Activated gamma-delta T cell treated with Interleukin-2 at 50 U/mL for 16 hours (primary cell): ENCODE data around the gene ZNF654.
"Not testable (repeated sequence)": the region's sequence is repeated elsewhere in the genome, so short reads cannot be mapped to it uniquely, and the experiment has no call there.

Experiments
- DNase-seq: peaks from one replicate; pipeline ENCODE4 v3.0.0-alpha.2; 2020

The ZNF654 gene

GRCh38 chr3:88148651-88149050 is 89.6 kb downstream of the ZNF654 start:
- DNase-seq, result no peak

DNA sequence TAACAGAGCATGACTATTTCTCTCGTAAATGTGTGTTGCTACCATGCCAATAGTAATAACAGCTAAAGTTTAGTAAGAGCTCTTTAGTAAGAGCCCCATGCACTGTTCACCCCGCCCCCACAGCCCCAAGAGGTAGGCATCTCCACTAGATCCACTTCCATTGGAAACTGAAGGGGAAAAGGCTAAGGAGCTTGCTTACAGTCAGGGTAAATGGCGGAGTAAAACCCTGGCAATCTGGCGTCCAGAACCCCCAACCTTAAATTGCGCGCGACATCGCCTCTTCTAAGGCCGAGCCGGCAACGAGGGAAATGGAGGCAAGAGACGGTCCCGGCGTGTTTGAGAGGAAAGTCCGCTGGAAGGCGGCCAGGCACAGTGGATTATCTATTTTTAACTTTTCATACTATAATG is 90.0 kb downstream of the ZNF654 start:
- DNase-seq, result no peak

- peak; percentile 71 for DNase-seq
Observed at GRCh38 chr3:88149509-88150362, 90.7 kb downstream of the ZNF654 start, which contains the start of gene C3orf38. C3orf38 (plus strand) TSS chr3:88149959; CDS start chr3:88150053, 94 bp downstream.

- no peak for DNase-seq
Observed at GRCh38 chr3:88150371-88150770, 91.3 kb downstream of the ZNF654 start.

GRCh38 chr3:88150806-88151205 is 91.8 kb downstream of the ZNF654 start:
- no peak for DNase-seq

GRCh38 chr3:88151358-88151757 is 92.3 kb downstream of the ZNF654 start:
- no peak for DNase-seq

- no peak for DNase-seq
Observed at GRCh38 chr3:88152841-88153240, 93.8 kb downstream of the ZNF654 start.

DNA sequence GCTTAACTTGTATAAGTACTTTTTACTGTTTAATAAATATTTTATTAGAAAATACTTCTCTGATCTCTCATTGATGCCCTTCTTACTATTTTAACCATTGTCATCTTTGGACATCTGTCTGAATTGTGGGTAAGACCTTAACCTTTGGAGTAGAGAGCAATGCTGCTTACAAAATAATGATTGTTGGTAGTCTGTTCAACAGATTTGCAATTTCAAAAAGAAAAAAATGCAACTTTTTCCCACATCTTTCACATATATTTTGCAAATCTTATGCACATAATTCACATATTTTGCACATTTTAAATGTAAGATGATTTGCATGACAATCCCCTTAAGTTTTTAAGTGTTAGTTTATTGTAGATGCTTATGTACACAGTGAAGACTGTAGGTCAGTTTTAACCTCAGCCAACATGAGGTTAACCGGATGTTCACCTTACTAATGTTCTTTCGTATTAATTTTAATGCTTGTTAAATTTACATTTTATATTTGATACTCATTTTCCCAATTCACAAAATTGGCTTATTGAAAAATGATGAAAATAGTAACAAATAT is 107.4 kb downstream of the ZNF654 start:
- no peak for DNase-seq

DNA sequence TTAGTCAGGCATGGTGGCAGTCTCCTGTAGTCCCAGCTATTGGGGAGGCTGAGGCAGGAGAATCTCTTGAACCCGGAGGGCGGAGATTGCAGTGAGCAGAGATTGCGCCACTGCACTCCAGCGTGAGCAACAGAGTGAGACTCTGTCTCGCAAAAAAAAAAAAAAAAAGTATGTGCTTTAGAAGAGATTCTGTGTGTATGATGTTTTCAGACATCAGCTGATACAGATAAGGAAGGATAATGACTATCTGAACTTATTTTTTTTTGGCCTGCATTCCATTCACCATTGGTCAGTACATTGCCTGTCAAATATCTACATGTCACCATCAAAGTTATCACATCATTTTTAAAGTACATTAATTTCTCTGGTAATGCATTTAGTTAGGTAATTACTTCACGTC is 108.1 kb downstream of the ZNF654 start:
- no peak for DNase-seq

DNA sequence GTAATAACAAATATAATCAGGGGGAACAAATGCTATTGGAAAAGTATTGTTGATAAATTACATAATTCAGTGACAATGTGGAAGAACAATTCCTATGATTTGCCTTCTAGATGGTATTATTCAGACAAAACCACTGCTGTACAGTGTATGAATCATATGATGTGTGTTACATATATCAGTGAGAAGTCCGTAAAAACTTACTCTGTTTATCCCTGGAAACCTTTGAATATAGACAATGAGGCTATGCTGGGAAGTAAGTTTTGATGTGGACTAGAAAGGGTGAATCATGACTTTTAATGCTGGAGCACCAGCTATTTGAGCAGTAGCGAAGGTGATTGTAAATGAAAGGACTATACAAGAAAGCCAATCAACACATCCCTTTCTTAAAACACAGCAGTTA is 108.6 kb downstream of the ZNF654 start:
- DNase-seq, result no peak

DNA sequence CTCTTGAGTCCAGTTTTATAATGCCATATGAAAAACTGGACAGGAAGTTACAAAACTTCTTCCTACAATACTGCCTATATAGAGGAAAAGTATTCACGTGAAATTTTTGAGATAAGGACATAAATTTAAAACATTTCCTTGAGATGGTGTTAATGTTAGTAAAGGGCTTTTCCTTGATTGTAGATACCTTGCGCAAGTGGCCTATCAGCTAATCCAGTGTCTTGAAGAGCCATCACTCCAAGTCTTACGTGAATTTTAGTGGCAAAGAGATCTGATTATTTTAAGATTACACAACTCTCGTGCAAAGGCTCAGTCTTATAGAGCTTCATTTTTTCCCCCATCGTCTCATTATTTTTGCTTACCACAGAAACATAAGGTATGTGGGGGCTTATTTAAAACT is 109.1 kb downstream of the ZNF654 start:
- no peak for DNase-seq

- peak; percentile 15 for DNase-seq
Observed at GRCh38 chr3:88180398-88180999, 121.4 kb downstream of the ZNF654 start.

GRCh38 chr3:88182165-88182918 is 123.3 kb downstream of the ZNF654 start:
- DNase-seq, result not testable (repeated sequence)

DNA sequence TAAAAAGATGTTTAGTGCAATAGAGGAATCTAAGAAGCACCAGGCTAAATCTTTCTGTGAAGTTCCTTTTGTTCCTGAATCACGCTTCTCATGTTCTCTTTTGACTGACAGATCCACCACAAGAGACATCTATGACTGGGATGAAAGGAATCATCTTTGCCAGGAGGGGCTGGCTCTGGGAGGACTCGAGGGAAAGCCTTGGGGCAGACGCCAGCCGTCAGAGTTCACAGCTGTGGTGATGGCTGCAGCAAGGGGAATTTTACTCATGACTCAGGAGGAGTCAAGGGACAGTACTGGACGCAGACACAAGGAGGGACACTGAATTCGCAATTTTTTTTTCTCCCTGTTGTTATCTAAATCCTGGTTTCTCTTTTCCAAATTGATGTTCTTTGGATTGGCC is 129.4 kb downstream of the ZNF654 start:
- no peak for DNase-seq

GRCh38 chr3:88189361-88189810 is 130.3 kb downstream of the ZNF654 start:
- DNase-seq, result no peak

DNA sequence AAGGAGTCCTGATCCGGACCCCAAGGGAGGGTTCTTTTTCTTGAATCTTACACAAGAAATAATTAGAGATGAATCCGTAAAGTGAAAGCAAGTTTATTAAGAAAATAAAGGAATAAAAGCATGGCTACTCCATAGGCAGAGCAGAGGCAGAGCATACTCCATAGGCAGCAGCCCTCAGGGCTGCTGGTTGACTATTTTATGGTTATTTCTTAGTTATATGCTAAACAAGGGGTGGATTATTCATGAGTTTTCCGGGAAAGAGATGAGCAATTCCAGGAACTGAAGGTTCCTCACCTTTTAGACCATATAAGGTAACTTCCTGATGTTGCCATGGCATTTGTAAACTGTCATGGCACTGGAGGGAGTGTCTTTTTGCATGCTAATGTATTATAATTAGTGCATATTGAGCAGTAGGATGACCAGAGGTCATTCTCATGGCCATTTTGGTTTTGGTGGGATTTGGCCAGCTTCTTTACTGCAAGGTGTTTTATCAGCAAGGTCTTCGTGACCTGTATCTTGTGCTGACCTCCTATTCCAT is 132.9 kb downstream of the ZNF654 start:
- DNase-seq, result no peak

DNA sequence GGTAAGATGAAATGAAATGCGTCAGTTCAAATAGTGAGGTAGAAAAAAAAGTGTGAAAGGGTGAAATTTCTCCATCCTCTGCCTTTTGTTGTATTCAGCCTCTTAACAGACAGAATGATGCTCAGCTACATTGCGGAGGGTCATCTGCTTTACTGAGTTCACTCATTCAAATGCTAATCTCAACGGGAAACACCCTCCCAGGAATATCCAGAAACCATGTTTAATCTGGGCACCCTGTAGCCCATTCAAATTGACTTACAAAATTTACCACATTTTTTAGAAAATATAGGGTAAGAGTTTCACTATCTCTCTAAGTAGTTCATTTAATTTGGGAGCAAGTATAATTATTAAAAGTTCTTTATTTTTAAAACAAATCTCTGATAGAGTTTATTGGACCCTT is 133.6 kb downstream of the ZNF654 start:
- DNase-seq, result no peak
